Fibroblast of lung (primary cell): Measurements from ENCODE around the gene NFASC.

ENCODE experiments used
- EZH2 ChIP-seq: IDR thresholded peaks from 2 replicates; pipeline ENCODE4 v1.5.1; 2012; ENCODE audit warnings: low read length, control low read depth, mild to moderate bottlenecking; ENCODE audit errors: missing control alignments
- TF ChIP-seq, protein P1 (sequence below), 2 donors: IDR thresholded peaks in 1 of 2; conservative IDR thresholded peaks in 1 of 2; 1 replicate in 1 of 2; 2 replicates in 1 of 2; pipeline ENCODE4 v1.5.1; 2011 to 2012; ENCODE audit warnings: low read length in 2 of 2, control low read depth in 1 of 2, inconsistent platforms in 1 of 2, low read depth in 1 of 2, mild to moderate bottlenecking in 1 of 2

DNA sequence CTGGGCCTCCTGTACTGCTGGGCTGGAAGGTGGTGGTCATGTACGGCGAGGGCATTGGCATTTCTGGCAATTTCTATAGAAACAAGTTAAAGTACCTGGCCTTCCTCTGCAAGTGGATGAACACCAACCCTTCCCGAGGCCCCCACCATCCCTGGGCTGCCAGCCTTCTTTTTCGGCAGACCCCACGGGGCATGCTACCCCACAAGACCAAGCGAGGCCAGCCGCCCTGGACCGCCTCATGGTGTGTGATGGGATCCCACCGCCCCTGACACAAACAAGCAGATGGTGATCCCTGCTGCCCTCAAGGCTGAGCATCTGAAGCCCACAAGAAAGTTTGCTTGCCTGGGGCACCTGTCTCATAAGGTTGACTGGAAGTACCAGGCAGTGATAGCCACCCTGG, 76.0 kb downstream of the NFASC start:
- TF ChIP-seq, protein P1, sequence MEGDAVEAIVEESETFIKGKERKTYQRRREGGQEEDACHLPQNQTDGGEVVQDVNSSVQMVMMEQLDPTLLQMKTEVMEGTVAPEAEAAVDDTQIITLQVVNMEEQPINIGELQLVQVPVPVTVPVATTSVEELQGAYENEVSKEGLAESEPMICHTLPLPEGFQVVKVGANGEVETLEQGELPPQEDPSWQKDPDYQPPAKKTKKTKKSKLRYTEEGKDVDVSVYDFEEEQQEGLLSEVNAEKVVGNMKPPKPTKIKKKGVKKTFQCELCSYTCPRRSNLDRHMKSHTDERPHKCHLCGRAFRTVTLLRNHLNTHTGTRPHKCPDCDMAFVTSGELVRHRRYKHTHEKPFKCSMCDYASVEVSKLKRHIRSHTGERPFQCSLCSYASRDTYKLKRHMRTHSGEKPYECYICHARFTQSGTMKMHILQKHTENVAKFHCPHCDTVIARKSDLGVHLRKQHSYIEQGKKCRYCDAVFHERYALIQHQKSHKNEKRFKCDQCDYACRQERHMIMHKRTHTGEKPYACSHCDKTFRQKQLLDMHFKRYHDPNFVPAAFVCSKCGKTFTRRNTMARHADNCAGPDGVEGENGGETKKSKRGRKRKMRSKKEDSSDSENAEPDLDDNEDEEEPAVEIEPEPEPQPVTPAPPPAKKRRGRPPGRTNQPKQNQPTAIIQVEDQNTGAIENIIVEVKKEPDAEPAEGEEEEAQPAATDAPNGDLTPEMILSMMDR (conservative IDR thresholded peaks at IDR 0.05 in 1 of 2, IDR thresholded peaks at IDR 0.05 in 1 of 2; ENCODE audit: low read depth in 1 of 2, low read length in 2 of 2), result no peak
- no peak for TF ChIP-seq EZH2
